ENCODE results near the gene TAGLN.

Gene TAGLN

DNA sequence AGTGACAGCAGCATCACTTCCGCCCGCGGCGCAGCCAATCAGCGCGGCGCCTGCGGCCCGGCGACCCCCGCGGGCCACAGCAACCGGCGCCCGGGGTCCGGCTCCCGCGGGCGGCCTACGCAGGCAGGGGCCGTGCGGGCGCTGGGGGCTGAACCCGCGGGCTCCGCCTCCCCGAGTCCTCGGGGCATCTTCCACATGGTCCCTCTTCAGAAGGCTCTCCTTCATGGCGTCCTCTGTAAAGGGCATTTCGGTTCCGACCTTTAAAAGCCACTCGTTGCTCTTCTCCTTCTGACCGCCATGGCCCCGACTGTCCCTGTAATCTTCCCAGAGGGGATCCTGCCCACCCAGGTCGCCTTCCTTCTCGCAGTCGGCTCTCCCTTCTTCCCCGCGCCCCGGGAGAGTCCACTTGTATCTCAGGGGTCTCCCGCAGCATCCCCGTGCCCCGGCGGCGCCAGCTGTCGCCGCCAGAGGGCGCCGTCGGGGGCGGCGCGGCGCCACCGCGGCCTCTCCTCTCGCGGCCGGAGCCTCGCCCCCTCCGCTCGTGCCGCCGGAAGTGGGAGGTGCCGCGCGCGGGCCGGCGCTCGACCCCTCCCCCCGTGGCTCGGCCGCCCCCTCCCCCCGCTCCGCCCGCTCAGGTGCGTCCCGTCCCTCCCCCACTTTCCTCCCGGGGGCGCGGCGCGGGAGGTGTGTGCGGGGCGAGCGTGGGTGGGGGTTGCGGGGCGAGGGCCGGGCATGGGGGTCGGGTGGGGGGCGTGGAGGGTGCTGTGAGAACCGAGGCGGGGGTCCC lies 33.1 kb downstream of the TAGLN start, which contains the start of gene RNF214:
Gene RNF214, plus strand, starts transcription at position 580 of the 787 bp plus-strand sequence. CDS start 1,602 bp downstream, outside the sequence.
- DNase-seq = peak; percentile 59

- DNase-seq = no peak
Measured at GRCh38 chr11:117232911-117233409, 33.8 kb downstream of the TAGLN start.

DNA sequence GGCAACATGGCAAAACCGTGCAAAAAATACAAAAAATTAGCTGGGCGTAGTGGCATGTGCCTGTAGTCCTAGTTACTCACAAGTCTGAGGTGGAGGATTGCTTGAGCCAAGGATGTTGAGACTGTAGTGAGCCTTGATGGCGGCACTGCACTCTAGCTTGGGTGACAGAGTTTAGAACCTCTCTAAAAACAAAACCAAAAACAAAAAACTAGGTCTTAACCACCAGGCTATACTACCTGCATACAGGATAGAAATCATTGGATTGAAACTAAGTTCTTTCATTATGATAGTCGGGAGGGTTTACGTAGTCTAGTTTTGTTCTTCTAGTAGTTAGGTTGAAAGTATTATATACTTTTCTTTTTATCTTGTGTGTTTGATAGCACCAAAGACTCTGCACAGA lies 39.1 kb downstream of the TAGLN start:
- no peak for DNase-seq

DNA sequence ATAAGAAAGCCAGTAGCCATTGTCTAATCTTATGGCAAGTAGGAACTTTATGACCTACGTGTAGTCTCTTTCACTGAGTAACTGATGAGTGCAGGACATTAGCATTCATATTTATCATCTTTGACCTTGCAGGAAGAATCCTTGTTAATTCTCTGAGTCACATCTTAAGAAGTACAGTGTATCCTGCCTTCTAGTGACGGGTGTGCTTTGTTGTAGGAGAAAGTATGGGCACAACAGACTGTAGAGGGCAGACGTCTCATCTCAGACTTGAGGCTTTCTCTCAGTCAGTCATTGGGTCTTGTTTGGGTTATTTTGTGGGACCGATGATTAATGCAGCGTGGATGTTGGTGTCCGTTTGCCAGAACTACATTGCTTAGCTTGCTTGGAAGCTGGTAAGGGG lies 40.1 kb downstream of the TAGLN start:
- no peak for DNase-seq

DNA sequence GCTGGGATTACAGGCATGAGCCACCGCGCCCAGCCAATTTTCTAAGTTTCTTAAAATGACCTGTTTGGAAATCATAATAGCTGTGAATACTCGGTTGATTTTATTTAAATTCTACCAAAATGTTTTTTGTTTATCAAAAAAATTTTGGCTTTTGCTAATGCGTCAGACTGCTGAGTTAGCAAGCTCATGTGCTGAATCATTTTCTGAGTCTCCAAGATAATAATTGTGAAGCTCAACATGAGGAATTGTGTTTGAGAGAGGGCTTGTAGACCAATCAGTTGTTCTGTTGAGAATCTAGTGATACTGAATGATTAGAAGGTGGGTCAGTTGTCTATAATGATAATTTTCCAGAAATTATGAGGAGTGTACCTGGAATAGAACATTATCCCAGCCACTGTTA lies 49.2 kb downstream of the TAGLN start:
- no peak for DNase-seq

DNA sequence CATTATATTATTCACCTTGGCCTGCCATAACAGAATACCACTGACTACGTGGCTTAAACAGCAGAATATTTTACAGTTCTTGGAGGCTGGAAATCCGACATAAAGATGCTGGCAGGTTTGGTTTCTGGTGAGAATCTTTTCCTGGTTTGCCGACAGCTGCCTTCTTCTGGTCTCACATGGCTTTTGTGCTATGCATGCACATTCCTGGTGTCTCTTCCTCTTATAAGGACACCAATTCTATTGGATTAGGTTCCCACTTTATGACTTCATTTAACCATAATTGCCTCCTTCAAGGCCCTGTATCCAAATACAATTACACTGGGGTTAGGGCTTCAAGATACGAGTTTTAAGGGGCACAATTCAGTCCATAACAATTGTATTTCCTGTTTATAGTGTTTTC lies 50.4 kb downstream of the TAGLN start:
- no peak for DNase-seq

DNA sequence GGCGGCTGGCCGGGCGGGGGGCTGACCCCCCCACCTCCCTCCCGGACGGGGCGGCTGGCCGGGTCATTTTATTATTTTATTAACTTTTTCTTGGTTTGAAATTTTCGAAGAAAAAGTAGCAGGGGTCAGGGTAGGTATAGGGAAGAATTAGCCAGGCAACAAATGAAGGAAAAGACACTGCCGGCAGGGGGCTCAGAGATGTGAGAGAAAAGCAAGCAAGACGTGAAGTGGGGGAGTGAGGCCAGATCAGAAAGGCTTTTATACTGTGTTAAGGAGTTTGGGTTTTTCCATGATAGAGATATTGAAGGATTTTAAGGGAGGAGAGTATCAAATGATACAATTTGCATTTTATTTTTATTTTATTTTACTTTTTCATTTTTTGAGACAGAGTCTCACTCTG lies 52.3 kb downstream of the TAGLN start:
- no peak for DNase-seq

DNA sequence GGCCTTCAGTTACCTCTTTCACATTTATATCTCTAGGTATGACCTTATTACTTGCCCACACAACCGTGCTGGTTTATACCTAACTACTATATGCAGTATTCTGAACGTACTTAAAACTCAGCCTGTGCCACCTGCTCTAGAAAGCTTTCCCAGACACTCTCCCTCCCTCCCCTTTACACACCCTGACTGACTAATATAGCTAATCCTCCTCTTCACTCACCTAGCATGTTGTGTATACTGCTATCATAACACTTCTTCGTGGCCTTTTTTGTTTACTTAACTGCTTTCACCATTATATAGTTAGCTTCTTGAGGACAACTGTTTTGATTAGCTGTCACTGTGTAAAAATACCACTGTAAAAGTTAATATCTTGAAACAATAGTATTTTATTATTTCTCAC lies 56.8 kb downstream of the TAGLN start:
- no peak for DNase-seq

GRCh38 chr11:117256573-117256972 lies 57.4 kb downstream of the TAGLN start:
- no peak for DNase-seq
